NCI-H1105 (cell line): ENCODE data around the gene SETD3.
"Not testable (repeated sequence)": the region's sequence is repeated elsewhere in the genome, so short reads cannot be mapped to it uniquely, and the experiment has no call there.

Experiments used
- DNase-seq: peaks from one replicate; lab custom pipeline; 2025; lab: John Stamatoyannopoulos, UW

Gene SETD3

GRCh38 chr14:99359906-99360305 lies 120.8 kb downstream of the SETD3 start:
- no peak for DNase-seq

GRCh38 chr14:99357916-99358390 lies 122.7 kb downstream of the SETD3 start:
- DNase-seq = no peak

DNA sequence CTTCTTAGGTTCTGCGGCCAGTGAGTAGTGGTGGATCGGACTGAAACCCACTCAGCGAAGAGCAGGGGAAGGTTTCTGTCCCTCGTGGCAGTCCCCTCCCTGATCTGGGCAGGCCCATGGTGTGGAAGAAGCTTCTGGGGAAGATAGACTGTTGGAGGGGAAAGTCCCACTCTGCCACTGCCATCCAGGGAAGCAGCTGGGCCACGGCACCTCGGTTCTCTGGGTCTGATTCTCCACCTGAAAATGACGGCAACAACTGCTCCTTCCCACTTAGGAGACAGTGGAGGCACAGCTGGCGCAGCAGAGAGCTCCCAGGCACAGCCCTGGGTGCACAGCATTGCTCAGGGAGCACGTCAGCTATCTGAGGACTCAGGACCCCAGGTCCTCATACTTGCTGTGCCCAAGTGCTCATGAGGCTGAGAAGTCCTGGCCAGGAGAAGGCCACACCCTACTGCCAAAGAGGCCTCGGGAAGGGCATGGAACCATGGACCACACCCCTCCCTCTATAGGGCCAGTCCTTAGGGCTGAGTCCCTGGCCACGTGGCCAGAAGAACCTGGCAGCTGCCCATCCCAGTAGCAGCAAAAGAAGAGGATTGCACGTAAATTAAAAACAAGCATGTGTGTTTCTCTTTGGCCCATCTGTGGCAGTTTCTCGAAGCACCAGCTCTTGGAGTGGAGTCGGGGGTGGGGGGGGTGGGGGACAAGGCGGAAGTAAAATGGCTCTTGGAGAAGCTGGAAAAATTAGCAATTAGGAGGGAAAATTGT lies 123.3 kb downstream of the SETD3 start:
- no peak for DNase-seq

DNA sequence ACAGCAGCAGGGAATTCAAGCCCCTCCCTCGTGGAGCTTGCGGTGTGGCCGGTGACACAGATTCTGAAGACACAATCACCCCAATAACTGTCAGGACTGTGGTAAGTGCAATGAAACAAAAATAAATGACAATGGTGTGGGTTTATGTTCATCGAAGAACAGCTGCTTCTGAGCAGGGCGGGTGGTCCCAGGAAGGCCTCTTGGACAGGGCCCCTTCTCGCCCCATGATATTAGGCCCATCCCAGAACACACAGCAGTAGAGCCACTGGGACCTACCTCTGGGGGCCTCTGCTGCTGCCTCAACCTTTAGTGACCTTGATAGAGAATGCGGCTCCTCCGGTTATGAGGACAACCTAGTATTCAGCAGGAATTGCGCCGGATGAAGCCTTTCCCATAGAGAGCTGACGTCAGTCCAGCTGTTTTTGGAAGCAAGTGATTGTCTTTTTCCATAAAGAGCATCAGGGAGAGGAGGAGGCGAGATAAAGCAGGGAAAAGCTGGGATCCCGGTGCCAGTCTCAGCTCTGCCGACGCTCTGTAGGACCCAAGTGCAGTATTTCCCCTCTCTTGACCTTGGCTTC lies 124.5 kb downstream of the SETD3 start:
- no peak for DNase-seq

GRCh38 chr14:99354166-99354875 lies 126.3 kb downstream of the SETD3 start:
- no peak for DNase-seq

DNA sequence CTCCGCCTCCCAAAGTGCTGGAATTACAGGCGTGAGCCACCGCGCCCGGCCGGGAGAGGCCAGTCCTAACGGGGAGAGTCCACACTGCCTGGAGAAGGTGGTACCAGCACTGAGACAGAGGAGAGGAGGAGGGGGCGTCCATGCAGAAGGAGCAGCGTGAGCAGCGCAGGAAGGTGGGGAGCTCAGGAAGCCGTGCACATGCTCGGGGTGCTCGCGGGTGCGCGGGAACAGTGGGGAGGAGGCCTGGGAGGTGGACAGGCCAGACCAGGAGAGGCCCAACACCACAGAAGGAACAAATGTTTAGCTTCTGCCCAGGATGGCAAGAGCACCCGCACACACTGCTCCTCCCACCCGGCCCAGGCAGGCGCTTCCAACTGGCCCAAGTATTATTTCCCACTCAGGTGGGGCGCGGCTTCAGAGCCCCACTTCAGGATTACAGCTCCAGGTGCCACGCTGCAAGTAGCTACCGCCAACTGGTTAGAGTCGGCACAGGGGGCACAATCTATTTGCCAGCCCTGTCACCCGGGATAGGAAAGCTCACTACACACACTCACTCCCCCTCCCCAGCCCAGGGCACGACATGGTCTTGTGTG lies 127.9 kb downstream of the SETD3 start:
- DNase-seq = no peak

DNA sequence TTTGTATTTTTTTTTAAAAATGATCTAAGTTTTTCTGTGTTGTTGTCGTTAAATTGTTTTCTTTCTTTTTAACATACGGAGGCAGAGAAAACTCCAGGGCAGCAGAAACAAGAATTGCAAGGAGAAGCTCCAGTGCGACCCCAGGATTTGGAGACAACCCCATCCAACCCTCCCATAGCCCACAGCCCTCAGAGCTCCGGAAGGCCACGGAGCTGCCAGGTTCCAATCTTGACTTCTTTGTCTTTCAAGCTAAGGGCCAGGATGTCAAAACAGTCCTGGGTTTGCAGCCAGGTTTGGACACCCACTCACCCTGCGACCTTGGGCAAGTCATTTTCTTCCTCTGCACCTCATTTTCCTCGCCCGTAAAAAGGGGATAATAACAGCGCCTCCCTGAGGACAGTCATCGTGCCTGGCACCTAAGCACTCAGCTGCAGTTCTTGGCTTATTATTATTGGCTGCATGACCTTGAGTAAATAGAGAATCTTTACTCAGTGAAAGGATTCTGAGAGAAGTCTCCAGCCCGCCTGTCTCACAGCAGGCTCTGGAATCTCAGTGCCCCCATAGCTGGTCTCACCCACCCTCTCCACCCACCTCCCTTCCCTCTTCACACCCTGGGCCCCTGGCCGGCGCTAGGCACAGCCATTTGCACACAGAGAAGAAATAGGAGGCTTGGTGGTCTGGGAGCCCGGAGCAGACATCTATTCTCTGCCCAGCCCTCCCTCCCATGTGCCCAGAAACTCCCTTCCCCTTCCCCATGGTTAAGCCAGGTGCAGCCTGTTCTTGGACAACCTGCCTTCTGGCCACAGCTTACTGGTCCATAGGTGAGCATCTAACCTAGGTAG lies 129.3 kb downstream of the SETD3 start:
- no peak for DNase-seq

DNA sequence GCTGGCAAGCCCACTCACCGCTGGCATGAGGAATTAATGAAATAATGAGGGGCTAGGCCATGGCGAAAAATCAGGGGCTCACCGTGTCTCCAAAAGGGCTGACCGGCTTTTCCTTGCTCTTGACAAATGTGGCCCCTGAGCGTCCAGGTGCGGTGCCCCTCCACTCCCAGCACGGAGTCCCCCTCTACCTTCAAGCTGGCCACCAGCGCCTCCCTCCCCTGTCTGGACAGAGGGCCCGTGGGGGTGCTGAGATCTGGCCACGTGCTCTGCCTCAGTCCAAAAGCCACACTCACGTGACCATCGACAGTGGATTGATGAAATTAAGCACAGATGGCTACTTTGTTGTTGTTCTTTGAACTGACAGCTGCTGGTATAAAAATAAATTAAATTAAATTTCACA lies 129.9 kb downstream of the SETD3 start:
- no peak for DNase-seq

DNA sequence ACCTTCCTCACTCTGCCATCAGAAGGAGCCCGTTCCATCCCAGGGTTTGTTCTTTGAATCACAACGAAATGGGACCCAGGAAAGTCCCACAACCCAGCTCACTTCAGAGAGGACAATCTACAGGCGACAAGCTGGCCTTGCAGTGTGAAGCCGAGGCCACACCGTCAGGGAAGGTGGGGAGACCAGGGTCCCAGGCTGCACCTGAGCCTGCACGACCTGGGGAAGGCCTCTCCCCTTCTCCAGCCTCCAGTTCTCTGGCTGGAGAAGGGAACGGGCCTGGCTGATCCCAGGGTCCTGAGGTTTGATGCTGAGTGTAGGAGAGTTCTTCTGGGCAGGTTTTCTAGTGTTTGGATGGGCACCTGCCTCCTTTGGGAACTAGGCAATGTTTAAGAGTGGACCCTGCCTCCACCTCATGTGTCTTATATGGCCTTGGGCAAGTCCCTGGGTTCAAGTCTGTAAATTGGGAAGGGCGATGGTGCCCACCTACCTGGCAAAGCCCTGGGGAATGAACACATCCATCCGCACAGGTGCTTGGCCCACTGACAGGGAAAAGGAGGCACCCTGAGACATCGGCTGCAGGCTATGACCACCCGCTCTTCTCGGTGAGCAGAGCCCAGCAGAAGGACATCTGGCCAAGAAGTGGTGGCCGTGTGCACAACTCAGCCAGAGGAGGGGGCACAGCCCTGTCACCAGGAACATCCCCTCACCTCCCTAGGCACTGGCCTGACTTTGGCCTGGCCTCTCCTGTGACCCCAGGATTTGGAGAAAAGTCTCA lies 130.8 kb downstream of the SETD3 start:
- DNase-seq = no peak

DNA sequence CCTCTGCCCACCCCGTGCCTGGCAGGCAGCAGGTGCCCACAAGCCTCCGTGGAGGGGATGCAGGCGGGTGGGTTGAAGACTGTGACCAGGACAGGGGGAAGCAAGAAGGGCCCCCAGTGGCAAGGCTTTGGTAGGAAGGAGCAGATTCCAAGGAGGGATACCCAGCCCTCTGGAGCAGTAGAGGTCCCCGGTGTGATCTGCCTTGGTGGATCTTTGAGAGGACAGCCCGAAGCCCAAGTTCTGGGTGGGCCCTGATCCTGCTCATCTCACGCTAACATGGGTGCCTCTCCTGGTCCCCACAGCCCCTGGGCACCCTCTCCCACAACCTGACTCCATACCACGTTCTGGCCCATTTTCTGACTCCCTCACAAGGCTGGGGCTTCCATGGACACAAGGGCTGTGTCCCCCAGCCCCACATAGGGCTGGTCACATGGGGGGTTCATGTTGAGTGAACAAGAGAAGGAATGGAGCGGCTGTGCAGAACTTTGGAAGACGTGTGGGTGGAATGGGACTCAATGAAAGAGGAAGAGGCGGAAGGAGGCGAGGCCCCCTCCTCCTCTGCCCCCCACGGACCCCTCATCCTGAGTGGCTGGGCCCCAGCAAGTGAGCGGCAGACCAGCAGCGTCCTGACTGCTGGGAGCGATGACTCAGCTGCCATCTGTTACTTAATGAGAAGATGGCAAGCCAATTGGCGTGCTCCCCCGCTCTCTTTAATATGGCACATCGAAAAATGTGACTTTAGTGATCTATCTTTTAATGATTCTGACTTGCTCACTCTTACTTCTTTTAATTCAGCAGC lies 131.6 kb downstream of the SETD3 start:
- DNase-seq = no peak

DNA sequence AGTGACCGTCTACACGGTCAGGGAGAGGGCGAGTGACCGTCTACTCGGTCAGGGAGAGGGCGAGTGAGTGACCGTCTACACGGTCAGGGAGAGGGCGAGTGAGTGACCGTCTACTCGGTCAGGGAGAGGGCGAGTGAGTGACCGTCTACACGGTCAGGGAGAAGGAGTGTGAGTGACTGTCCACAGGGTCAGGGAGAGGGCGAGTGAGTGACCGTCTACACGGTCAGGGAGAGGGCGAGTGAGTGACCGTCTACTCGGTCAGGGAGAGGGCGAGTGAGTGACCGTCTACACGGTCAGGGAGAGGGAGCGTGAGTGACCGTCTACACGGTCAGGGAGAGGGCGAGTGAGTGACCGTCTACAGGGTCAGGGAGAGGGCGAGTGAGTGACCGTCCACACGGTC lies 132.4 kb downstream of the SETD3 start:
- not testable (repeated sequence) for DNase-seq
